Glutamatergic neuron (in vitro differentiated cells): Measurements from ENCODE around the gene TIAM2. TPM values are rescaled to one million over a fixed set of nuclear protein-coding genes. Genes with fewer than 3 reads are reported as not detected.

Experiments used
- DNase-seq: peaks from one replicate; pipeline ENCODE4 v3.0.0; 2022
- H3K27ac Mint-ChIP-seq: one replicate; pipeline ENCODE4 v1.8.0; 2020; ENCODE audit warnings: mild to moderate bottlenecking, mixed read lengths, inconsistent platforms; ENCODE audit not compliant: unreplicated experiment
- H3K27me3 Mint-ChIP-seq: one replicate; pipeline ENCODE4 v1.8.0; 2020; ENCODE audit warnings: mild to moderate bottlenecking, moderate library complexity, mixed read lengths, inconsistent platforms; ENCODE audit not compliant: unreplicated experiment
- H3K36me3 Mint-ChIP-seq: one replicate; pipeline ENCODE4 v1.8.0; 2020; ENCODE audit warnings: mild to moderate bottlenecking, mixed read lengths, inconsistent platforms; ENCODE audit not compliant: unreplicated experiment
- H3K4me1 Mint-ChIP-seq: one replicate; pipeline ENCODE4 v1.8.0; 2020; ENCODE audit warnings: mild to moderate bottlenecking, low read depth, mixed read lengths, inconsistent platforms; ENCODE audit not compliant: unreplicated experiment
- H3K4me3 Mint-ChIP-seq: one replicate; pipeline ENCODE4 v1.8.0; 2020; ENCODE audit warnings: mild to moderate bottlenecking, mixed read lengths, inconsistent platforms; ENCODE audit not compliant: unreplicated experiment
- H3K9me3 Mint-ChIP-seq: one replicate; pipeline ENCODE4 v1.8.0; 2020; ENCODE audit warnings: mild to moderate bottlenecking, moderate library complexity, mixed read lengths, inconsistent platforms; ENCODE audit not compliant: unreplicated experiment
- total RNA-seq: library from RNA; stranded (reverse); fragmentation: NEBNext Ultra II Directional; extraction: Animal tissue kit (Norgen Biotek cat#: 25700); gene quantifications from one replicate; pipeline ENCODE4 v1.2.1, GENCODE V29; 2021; ENCODE audit not compliant: unreplicated experiment
- TF ChIP-seq, protein P1 (sequence below): fragments of 200-600 bp; sonication (generic); IDR thresholded peaks from one replicate; pipeline ENCODE4 v1.5.0; 2021; ENCODE audit not compliant: partially characterized antibody, unreplicated experiment

TIAM2 gene
- total RNA-seq, 1 donor from 2014 or later: 113 TPM

DNA sequence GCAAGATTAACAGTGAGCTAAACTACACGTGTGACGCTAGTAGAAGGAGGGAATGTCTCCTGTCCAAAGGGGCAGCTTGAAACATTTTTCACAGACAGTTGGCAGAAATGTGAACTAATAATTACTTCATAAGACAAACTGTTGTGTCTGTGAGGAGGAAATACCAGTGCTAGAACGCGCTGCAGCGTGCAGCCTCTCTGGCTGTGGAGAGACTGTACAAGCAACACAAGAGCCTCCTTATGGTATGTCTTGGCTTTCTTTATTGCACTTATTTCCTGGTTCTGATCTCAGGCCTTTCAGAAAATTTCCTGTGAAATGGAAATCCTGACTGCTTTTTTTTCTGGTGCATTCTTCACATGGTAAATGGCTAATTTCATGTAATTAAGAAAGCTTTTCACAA, 25.3 kb upstream of the TIAM2 start:
- TF ChIP-seq, protein P1, sequence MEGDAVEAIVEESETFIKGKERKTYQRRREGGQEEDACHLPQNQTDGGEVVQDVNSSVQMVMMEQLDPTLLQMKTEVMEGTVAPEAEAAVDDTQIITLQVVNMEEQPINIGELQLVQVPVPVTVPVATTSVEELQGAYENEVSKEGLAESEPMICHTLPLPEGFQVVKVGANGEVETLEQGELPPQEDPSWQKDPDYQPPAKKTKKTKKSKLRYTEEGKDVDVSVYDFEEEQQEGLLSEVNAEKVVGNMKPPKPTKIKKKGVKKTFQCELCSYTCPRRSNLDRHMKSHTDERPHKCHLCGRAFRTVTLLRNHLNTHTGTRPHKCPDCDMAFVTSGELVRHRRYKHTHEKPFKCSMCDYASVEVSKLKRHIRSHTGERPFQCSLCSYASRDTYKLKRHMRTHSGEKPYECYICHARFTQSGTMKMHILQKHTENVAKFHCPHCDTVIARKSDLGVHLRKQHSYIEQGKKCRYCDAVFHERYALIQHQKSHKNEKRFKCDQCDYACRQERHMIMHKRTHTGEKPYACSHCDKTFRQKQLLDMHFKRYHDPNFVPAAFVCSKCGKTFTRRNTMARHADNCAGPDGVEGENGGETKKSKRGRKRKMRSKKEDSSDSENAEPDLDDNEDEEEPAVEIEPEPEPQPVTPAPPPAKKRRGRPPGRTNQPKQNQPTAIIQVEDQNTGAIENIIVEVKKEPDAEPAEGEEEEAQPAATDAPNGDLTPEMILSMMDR: no peak
- no peak for DNase-seq
- Mint-ChIP-seq H3K27me3 (no peaks in the 10 kb centered on the region), H3K27ac (no peak overlapping the region), H3K9me3 (peaks cover 4% of the 10 kb centered on the region), H3K36me3 (no peaks in the 10 kb centered on the region), H3K4me1 (peaks cover 1% of the 10 kb centered on the region), H3K4me3 (no peak overlapping the region)

GRCh38 chr6:154974485-154975149, 20.5 kb upstream of the TIAM2 start:
- TF ChIP-seq, protein P1: peak; percentile 25
- Mint-ChIP-seq H3K36me3 (peaks cover 3% of the 10 kb centered on the region), H3K9me3 (peaks cover 4% of the 10 kb centered on the region), H3K27me3 (peaks cover 1% of the 10 kb centered on the region), H3K4me3 (no peak overlapping the region), H3K27ac (no peak overlapping the region), H3K4me1 (peaks cover 1% of the 10 kb centered on the region)
- no peak for DNase-seq

GRCh38 chr6:154977588-154977987, 17.5 kb upstream of the TIAM2 start:
- Mint-ChIP-seq H3K4me1 (peaks cover 3% of the 10 kb centered on the region), H3K4me3 (no peak overlapping the region), H3K27me3 (peaks cover 1% of the 10 kb centered on the region), H3K36me3 (peaks cover 3% of the 10 kb centered on the region), H3K9me3 (peaks cover 4% of the 10 kb centered on the region), H3K27ac (no peak overlapping the region)
- DNase-seq: no peak
- TF ChIP-seq, protein P1: no peak

DNA sequence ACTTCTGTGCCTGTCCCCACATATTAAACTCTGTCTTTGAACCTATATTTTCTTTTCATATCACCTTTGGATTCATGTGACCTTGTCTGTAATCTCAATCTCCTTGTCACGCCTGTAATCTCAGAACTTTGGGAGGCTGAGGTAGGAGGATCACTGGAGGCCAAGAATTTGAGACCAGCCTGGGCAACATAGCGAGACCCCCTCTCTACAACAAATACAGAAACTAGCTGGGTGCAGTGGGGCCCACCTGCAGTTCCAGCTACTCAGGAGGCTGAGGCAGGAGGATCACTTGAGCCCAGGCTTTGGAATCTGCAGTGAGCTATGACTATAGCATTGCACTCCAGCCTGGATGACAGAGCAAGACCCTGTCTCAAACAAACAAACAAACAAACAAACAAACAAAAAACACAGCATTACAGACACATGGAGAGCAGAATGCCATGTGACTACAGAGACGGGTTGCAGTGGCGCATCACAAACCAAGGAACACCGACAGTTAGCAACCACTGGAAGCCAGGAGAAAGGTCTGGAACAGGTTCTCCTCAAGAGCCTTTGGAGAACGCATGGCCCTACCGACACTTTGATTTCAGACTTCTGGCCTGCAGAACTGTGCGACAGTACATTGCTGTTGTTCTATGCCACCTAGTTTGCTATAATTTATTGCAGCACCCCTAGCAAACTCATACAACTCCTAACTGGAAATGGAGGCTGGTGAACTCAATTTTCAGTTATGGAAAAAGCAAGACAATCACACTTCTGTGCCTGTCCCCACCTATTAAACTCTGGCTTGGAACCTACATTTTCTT, 14.6 kb upstream of the TIAM2 start:
- Mint-ChIP-seq H3K36me3 (peaks cover 3% of the 10 kb centered on the region), H3K27ac (no peak overlapping the region), H3K4me3 (no peak overlapping the region), H3K4me1 (peaks cover 7% of the 10 kb centered on the region), H3K9me3 (peaks cover 4% of the 10 kb centered on the region), H3K27me3 (no peaks in the 10 kb centered on the region)
- no peak for DNase-seq
- TF ChIP-seq, protein P1: no peak
